ENCODE measurements around the gene MCCC1.
"Not testable (repeated sequence)": the region's sequence is repeated elsewhere in the genome, so short reads cannot be mapped to it uniquely, and the experiment has no call there.

GRCh38 chr3:183066891-183067290 lies 32.4 kb downstream of the MCCC1 start:
- TF ChIP-seq EZH2 (IDR thresholded peaks at IDR 0.05); POLR2AphosphoS5 (IDR thresholded peaks at IDR 0.05; ENCODE audit: borderline replicate concordance, low read depth, low read length); FOXP2 (optimal IDR thresholded peaks at IDR 0.05; ENCODE audit: control extremely low read depth, extremely low read length, insufficient read depth): not testable (repeated sequence)

Data from SK-N-MC (cell line).